ENCODE results near the gene GPC3. TPM values are rescaled to one million over a fixed set of nuclear protein-coding genes. Genes with fewer than 3 reads are reported as not detected.

GPC3 gene
- total and polyA plus RNA-seq, 4 donors: 8.3 to 270 (median 52.4) TPM

- TF ChIP-seq CTCF (IDR thresholded peaks at IDR 0.05; ENCODE audit: control extremely low read depth, extremely low read depth): no peak
- H3K27me3 ChIP-seq (ENCODE audit: control insufficient read depth in 3 of 3, insufficient read depth in 3 of 3, low read length in 2 of 3): peaks cover 0 to 14% (median 9%) of the 10 kb centered on the region in 3 donors
- H3K4me3 ChIP-seq: no peak overlapping the region
- H3K9me3 ChIP-seq (ENCODE audit: control insufficient read depth in 4 of 4, insufficient read depth in 3 of 4, low read length in 3 of 4): no peaks in the 10 kb centered on the region
- H3K4me1 ChIP-seq (ENCODE audit: control insufficient read depth in 5 of 5, insufficient read depth in 5 of 5, low read length in 5 of 5): peaks cover 0 to 3% (median 0%) of the 10 kb centered on the region in 5 donors
- H3K27ac ChIP-seq (ENCODE audit: low read depth in 1 of 2, low read length in 1 of 2): no peak overlapping the region
- ATAC-seq (ENCODE audit: insufficient read depth, low FRiP score) (no peak), DNase-seq (no peak)
- no peaks in the 10 kb centered on the region for H3K36me3 ChIP-seq (ENCODE audit: control insufficient read depth in 4 of 4, insufficient read depth in 4 of 4, low read length in 4 of 4)
- 60 to 66% methylated on average over 3 of the region's 3 CpGs for WGBS, 2 donors
- no peak overlapping the region for H3K9ac ChIP-seq (ENCODE audit: insufficient read depth in 1 of 2, low read length in 2 of 2)
These were observed 242.6 kb downstream of the GPC3 start for GRCh38 chrX:133742602-133743305.

GRCh38 chrX:133741303-133741702, 244.1 kb downstream of the GPC3 start:
- Histone ChIP-seq H3K9ac (ENCODE audit: insufficient read depth in 1 of 2, low read length in 2 of 2) (no peak overlapping the region), H3K36me3 (ENCODE audit: control insufficient read depth in 4 of 4, insufficient read depth in 4 of 4, low read length in 4 of 4) (no peaks in the 10 kb centered on the region), H3K27ac (ENCODE audit: low read depth in 1 of 2, low read length in 1 of 2) (no peak overlapping the region), H3K27me3 (ENCODE audit: control insufficient read depth in 3 of 3, insufficient read depth in 3 of 3, low read length in 2 of 3) (peaks cover 0 to 14% (median 9%) of the 10 kb centered on the region in 3 donors), H3K4me1 (ENCODE audit: control insufficient read depth in 5 of 5, insufficient read depth in 5 of 5, low read length in 5 of 5) (no peaks in the 10 kb centered on the region), H3K9me3 (ENCODE audit: control insufficient read depth in 4 of 4, insufficient read depth in 3 of 4, low read length in 3 of 4) (no peaks in the 10 kb centered on the region), H3K4me3 (no peak overlapping the region)
- 73 to 97% methylated on average over 2 of the region's 2 CpGs for WGBS, 2 donors
- no peak for TF ChIP-seq CTCF (IDR thresholded peaks at IDR 0.05; ENCODE audit: control extremely low read depth, extremely low read depth)
- DNase-seq: no peak
- ATAC-seq (ENCODE audit: insufficient read depth, low FRiP score): no peak

GRCh38 chrX:133726642-133727041, 258.8 kb downstream of the GPC3 start:
- H3K36me3 ChIP-seq (ENCODE audit: control insufficient read depth in 4 of 4, insufficient read depth in 4 of 4, low read length in 4 of 4): no peaks in the 10 kb centered on the region
- no peak overlapping the region for H3K4me3 ChIP-seq
- H3K27me3 ChIP-seq (ENCODE audit: control insufficient read depth in 3 of 3, insufficient read depth in 3 of 3, low read length in 2 of 3): peaks cover 3 to 28% (median 3%) of the 10 kb centered on the region in 3 donors
- H3K27ac ChIP-seq (ENCODE audit: low read depth in 1 of 2, low read length in 1 of 2): no peak overlapping the region
- no peaks in the 10 kb centered on the region for H3K9me3 ChIP-seq (ENCODE audit: control insufficient read depth in 4 of 4, insufficient read depth in 3 of 4, low read length in 3 of 4)
- no peak for TF ChIP-seq CTCF (IDR thresholded peaks at IDR 0.05; ENCODE audit: control extremely low read depth, extremely low read depth)
- no peak overlapping the region for H3K9ac ChIP-seq (ENCODE audit: insufficient read depth in 1 of 2, low read length in 2 of 2)
- no peaks in the 10 kb centered on the region for H3K4me1 ChIP-seq (ENCODE audit: control insufficient read depth in 5 of 5, insufficient read depth in 5 of 5, low read length in 5 of 5)
- ATAC-seq (ENCODE audit: insufficient read depth, low FRiP score) (no peak), DNase-seq (no peak)
- 58 to 72% methylated on average over 2 of the region's 2 CpGs for WGBS, 2 donors
